ENCODE measurements around the gene LRRC8D.
A peak's percentile ranks its signal among the peaks of the same experiment; 100 is the strongest.
"Not testable (repeated sequence)": the region's sequence is repeated elsewhere in the genome, so short reads cannot be mapped to it uniquely, and the experiment has no call there.

Gene LRRC8D

DNA sequence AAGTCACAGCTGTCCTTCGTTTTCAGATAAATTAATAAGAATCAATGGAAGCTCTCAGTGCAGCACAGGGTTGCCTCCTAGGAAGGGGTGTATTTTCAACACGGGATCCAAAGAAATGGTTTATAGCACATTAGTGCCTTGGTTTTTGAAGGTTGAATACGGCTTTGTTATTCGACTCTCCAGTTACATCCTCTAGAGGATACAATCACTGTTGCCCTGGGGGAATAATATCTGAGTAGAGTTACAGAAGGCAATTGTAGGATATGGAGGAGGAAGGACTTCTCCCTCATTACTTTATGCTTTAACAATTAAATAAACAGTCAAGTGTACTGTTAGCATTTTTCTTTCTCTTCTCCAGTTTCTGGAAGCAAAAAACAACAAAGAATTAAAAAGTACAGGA lies 159.8 kb downstream of the LRRC8D start:
- Mint-ChIP-seq H3K4me3 (no peak overlapping the region), H3K9me3 (no peaks in the 10 kb centered on the region), H3K36me3 (ENCODE audit: low read depth) (no peaks in the 10 kb centered on the region), H3K27ac (peak overlapping the region; percentile 39), H3K4me1 (peaks cover 18% of the 10 kb centered on the region), H3K27me3 (ENCODE audit: low read depth, poor library complexity) (peaks cover 6% of the 10 kb centered on the region)
- TF ChIP-seq, protein P1, sequence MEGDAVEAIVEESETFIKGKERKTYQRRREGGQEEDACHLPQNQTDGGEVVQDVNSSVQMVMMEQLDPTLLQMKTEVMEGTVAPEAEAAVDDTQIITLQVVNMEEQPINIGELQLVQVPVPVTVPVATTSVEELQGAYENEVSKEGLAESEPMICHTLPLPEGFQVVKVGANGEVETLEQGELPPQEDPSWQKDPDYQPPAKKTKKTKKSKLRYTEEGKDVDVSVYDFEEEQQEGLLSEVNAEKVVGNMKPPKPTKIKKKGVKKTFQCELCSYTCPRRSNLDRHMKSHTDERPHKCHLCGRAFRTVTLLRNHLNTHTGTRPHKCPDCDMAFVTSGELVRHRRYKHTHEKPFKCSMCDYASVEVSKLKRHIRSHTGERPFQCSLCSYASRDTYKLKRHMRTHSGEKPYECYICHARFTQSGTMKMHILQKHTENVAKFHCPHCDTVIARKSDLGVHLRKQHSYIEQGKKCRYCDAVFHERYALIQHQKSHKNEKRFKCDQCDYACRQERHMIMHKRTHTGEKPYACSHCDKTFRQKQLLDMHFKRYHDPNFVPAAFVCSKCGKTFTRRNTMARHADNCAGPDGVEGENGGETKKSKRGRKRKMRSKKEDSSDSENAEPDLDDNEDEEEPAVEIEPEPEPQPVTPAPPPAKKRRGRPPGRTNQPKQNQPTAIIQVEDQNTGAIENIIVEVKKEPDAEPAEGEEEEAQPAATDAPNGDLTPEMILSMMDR (IDR thresholded peaks at IDR 0.05): no peak
- DNase-seq: no peak

DNA sequence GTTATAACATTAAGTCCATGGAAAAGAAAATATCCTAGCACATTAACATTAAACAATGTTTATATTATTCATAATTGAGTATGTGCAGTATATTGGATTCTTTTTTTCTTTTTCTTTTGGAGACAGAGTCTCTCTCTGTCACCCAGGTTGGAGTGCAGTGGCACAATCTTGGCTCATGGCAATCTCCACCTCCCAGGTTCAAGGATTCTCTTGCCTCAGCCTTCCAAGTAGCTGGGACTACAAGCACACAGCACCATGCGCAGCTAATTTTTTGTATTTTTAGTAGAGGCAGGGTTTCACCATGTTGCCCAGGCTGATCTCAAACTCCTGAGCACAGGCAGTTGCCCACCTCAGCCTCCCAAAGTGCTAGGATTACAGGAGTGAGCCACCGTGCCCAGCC lies 162.0 kb downstream of the LRRC8D start:
- H3K27me3 Mint-ChIP-seq (ENCODE audit: low read depth, poor library complexity); H3K4me3 Mint-ChIP-seq; H3K27ac Mint-ChIP-seq; H3K36me3 Mint-ChIP-seq (ENCODE audit: low read depth); DNase-seq; H3K9me3 Mint-ChIP-seq: not testable (repeated sequence)
- H3K4me1 Mint-ChIP-seq: peaks cover 18% of the 10 kb centered on the region

DNA sequence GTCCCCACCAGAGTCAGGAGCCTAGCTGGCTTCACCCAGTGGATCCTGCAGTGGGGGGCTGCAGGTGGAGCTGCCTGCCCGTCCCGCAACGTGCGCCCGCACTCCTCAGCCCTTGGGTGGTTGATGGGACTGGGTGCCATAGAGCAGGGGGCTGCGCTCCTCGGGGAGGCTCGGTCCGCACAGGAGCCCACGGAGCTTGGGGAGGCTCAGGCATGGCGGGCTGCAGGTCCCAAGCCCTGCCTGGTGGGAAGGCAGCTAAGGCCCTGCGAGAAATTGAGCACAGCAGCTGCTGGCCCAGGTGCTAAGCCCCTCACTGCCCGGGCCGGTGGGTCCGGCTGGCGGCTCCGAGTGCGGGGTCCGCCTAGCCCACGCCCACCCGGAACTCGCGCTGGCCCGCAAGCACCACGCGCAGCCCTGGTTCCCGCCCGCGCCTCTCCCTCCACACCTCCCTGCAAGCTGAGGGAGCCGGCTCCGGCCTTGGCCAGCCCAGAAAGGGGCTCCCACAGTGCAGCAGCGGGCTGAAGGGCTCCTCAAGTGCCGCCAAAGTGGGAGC lies 163.8 kb downstream of the LRRC8D start:
- H3K4me3 Mint-ChIP-seq; DNase-seq; H3K9me3 Mint-ChIP-seq; H3K27ac Mint-ChIP-seq; H3K36me3 Mint-ChIP-seq (ENCODE audit: low read depth); H3K27me3 Mint-ChIP-seq (ENCODE audit: low read depth, poor library complexity): not testable (repeated sequence)
- H3K4me1 Mint-ChIP-seq: peaks cover 21% of the 10 kb centered on the region

DNA sequence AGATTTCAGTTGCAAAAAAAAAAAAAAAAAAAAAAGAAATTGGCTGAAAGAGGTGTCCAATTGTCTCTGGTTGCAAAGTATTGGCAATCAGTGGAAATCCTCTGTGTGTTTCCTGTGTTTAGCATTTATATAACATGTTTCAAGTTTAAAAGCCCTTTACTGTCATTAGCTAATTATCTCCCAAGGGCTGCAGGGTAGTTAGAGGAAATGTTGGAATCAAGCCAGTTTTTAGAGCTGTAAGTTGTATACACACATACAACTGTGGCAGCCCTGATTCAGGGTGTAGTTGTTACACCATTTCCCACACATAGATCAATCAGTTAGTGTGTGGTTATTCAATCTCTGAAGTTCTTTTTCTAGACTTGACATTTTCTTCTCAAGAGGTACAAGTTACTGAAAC lies 165.2 kb downstream of the LRRC8D start:
- TF ChIP-seq, protein P1 (IDR thresholded peaks at IDR 0.05): no peak
- Mint-ChIP-seq H3K27me3 (ENCODE audit: low read depth, poor library complexity) (peaks cover 8% of the 10 kb centered on the region), H3K27ac (no peak overlapping the region), H3K36me3 (ENCODE audit: low read depth) (no peaks in the 10 kb centered on the region), H3K9me3 (no peaks in the 10 kb centered on the region), H3K4me1 (peaks cover 17% of the 10 kb centered on the region), H3K4me3 (no peak overlapping the region)
- no peak for DNase-seq
